HUDEP-2 (cell line): ENCODE data around the gene MAPK10.
"Not testable (repeated sequence)": the region's sequence is repeated elsewhere in the genome, so short reads cannot be mapped to it uniquely, and the experiment has no call there.

ENCODE experiments used
- DNase-seq, 76 experiments: peaks; one replicate each; lab custom pipeline; 2025; ENCODE audit not compliant: unreplicated experiment in 76 of 76; lab: John Stamatoyannopoulos, UW

MAPK10 gene

GRCh38 chr4:86344127-86344526, 15.7 kb downstream of the MAPK10 start:
- DNase-seq = no peak

GRCh38 chr4:86338989-86339388, 20.9 kb downstream of the MAPK10 start:
- no peak for DNase-seq

- no peak for DNase-seq
Observed at GRCh38 chr4:86338521-86338920, 21.3 kb downstream of the MAPK10 start.

GRCh38 chr4:86334020-86334750, 25.7 kb downstream of the MAPK10 start:
- no peak for DNase-seq

- no peak for DNase-seq
Observed at GRCh38 chr4:86333236-86333635, 26.6 kb downstream of the MAPK10 start.

- DNase-seq = no peak
Observed at GRCh38 chr4:86330961-86331742, 28.7 kb downstream of the MAPK10 start.

GRCh38 chr4:86330411-86330810, 29.4 kb downstream of the MAPK10 start:
- DNase-seq = not testable (repeated sequence)

- no peak for DNase-seq
Observed at GRCh38 chr4:86329431-86329830, 30.4 kb downstream of the MAPK10 start.

GRCh38 chr4:86326400-86326799, 33.5 kb downstream of the MAPK10 start:
- no peak for DNase-seq

- no peak for DNase-seq
Observed at GRCh38 chr4:86319390-86319789, 40.5 kb downstream of the MAPK10 start.

GRCh38 chr4:86315579-86315978, 44.3 kb downstream of the MAPK10 start:
- DNase-seq = no peak

GRCh38 chr4:86313656-86314055, 46.2 kb downstream of the MAPK10 start:
- no peak for DNase-seq

GRCh38 chr4:86307432-86307831, 52.4 kb downstream of the MAPK10 start:
- DNase-seq = no peak

- no peak for DNase-seq
Observed at GRCh38 chr4:86306816-86307215, 53.0 kb downstream of the MAPK10 start.

- DNase-seq = no peak
Observed at GRCh38 chr4:86302830-86303229, 57.0 kb downstream of the MAPK10 start.

GRCh38 chr4:86302251-86302650, 57.6 kb downstream of the MAPK10 start:
- DNase-seq = no peak

- DNase-seq = no peak
Observed at GRCh38 chr4:86300516-86300915, 59.3 kb downstream of the MAPK10 start.

GRCh38 chr4:86296865-86297264, 63.0 kb downstream of the MAPK10 start:
- DNase-seq = no peak

GRCh38 chr4:86294883-86295282, 65.0 kb downstream of the MAPK10 start:
- peak in 1 of 76 experiments; percentile 0 for DNase-seq

GRCh38 chr4:86291180-86291579, 68.7 kb downstream of the MAPK10 start:
- DNase-seq = no peak

- no peak for DNase-seq
Observed at GRCh38 chr4:86286726-86287125, 73.1 kb downstream of the MAPK10 start.

GRCh38 chr4:86283371-86283770, 76.5 kb downstream of the MAPK10 start:
- no peak for DNase-seq
